Activated CD4-positive, alpha-beta T cell treated with anti-CD3 and anti-CD28 coated beads, Interleukin-2, amount 50 U/mL, for 24 hours (primary cell): ENCODE measurements around the gene CCDC39.

Experiments
- DNase-seq, 2 donors: peaks; one replicate each; pipeline ENCODE4 v3.0.0-alpha.2; 2020; ENCODE audit warnings: low read depth in 1 of 2, low spot score in 1 of 2

CCDC39 gene

DNA sequence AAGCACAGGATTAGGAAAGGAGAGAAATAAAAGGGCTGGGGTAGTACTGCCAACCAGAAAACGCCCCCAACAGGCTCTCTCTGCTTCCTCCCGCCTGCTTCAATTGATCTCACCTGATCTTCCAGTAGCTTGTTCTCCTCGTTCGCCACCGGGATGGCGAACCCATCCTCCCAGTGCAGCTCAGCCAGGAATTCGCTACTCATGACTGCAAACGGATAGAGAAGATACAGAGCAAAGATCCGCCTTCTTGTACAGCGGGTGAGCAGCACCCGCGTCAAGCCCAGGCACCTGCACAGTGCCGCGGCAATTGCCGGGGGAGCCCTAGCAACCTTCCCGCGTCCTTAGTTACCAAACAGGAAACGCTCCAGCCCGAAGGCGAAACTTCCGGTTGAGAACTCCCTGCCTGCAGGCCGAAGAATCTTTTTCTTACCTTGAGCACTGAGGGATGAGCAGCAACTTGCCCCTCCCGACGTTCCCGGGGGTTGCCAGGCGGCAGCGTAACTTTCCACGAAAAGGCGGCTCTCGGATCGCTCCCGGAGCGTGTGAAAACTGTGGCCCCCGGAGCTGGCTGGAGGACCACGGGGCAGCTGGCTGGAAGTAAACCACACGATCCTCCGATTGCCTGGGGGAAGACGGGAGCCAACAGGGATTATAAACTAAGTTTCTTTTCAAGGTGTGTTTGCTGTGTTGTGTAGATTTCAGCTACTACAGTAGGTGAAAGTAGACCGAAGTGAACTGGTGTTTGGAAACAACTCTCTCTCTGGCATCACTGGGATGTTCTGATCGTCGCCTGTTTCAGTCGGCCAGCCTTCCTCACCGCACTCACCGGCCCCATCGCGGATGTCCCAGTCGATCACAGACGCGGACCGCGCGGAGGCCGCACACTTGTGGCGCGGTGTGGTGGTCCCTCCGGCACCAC, at the start of gene CCDC39:
Gene CCDC39 (minus strand): TSS at position 312 of the 919 bp plus-strand sequence. CDS start 109 bp downstream, at position 203.
- DNase-seq: peak; percentile 33 to 73

DNA sequence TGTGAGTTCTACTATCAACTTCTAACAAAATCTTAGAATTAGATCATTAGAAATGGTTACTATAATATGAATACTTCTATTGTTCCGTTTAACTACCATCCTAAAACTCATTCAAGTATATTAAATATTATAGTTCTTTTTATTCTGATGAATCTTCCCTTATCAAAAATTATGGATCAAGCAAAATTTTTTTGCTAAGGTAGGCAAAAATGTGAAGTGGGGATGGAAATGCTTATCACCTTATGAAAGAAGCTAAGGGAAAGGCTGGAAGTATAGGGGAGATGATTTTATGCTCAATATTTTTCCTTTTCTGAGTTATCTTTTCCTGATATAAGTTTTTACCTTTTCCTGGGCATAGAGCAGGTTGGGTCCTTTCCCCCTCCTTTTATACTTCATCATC, 40.7 kb upstream of the CCDC39 start:
- no peak for DNase-seq

- no peak for DNase-seq
These were observed 28.6 kb upstream of the CCDC39 start for GRCh38 chr3:180707896-180708295.

DNA sequence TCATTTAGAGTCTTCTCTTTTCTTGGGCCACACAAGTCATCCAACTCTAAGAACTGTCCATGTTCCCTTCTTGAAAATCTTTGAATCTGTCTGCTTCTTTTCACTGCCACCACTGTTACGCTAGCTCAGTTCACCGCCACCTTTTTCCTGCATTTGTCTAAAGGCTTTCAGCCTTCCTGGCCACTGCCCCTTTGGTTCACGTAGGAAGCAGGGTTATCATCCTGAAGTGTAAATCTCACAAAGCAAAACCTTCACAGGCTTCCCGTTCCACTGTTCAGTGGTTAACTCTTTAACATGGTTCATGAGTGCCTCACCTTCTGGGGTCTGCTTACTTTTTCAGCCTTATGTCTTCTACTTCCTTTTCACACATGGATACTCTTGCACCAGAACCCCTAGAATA, 26.3 kb upstream of the CCDC39 start:
- DNase-seq: no peak

DNA sequence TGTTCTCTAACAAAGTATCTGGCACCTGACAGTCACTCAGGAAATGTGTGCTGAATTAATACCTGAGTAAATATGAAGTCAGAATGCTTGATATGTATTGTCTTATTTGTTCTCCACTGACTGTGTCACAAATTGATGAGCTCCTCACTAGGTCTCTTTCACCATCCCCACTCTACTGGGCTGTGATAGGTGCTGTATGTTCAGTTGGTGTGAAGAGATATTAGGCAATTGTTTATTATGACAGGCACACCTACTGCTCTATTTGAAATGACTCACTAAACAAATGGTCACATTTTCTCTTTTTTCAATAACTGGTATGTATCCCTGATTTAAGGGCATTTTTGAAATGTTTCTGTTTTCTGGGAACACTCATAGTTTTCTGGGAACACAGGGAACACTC, 25.2 kb upstream of the CCDC39 start:
- no peak for DNase-seq

DNA sequence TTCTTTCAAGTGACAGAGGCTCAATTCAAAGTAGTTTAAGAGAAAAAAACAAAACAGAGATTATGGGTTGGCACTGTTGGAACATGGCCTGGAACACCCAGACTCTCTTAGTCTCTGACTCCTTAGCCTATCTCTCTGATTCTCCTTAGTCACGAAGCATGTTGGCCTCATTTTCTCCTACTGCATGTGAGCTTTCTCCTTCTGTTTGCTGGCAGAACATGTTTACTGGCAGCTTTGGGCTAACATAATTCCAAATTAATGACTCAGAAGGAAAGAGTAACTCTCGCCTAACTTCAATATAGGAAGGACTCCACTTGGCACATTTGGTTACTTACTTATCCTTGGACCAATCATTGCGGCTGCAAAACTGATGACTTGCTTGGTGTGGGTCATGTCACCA, 21.7 kb upstream of the CCDC39 start:
- no peak for DNase-seq

DNA sequence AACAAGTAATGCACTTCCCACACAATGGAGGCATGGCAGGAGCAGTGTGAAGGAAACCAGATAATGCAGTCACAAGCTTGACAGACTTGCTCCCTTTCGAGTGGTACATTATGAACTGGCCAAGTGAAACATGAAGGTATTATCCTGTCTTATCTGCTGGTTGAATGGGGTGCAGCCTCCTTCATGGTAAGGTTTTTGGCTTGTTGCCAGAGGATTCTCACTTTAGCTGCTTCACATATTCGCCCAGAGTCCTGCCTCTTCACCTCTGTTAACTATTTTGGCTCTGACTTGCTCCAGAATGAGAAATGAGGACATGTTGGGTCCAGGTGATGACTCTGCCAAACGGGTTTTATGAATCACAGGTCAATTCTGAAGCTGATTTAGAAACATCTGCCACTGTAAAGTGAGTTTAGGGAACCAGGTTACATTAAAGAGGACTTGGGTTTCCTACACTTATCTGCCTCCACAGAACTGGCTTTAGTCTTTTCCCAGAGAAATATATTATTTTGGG, 19.5 kb upstream of the CCDC39 start:
- no peak for DNase-seq

DNA sequence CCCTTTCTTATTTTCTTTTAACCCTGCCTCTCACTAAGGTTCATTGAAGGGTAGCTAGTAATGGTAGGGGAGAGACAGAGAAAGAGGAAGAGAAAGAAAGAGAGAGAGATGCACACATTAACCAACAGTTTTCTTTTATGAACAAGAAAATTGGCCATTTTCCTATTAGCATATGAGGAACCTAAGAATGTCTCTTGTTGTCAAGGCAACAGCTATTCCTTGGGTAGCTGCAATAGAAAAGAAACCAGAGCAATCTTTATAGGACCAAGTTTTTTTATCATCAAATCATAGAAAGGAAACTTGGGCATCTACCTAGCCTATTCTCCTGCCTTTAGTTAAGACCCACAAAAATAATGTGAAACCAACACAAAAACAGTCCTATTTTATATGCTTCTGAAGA, 15.0 kb upstream of the CCDC39 start:
- no peak for DNase-seq

GRCh38 chr3:180693656-180694055, 14.4 kb upstream of the CCDC39 start:
- no peak for DNase-seq

GRCh38 chr3:180690061-180690460, 10.8 kb upstream of the CCDC39 start:
- no peak for DNase-seq

GRCh38 chr3:180684807-180685206, 5.5 kb upstream of the CCDC39 start:
- DNase-seq: no peak

GRCh38 chr3:180683816-180684215, 4.5 kb upstream of the CCDC39 start:
- no peak for DNase-seq

GRCh38 chr3:180680097-180680430, 775 bp upstream of the CCDC39 start:
- DNase-seq: no peak

- DNase-seq: no peak
These were observed 1.1 kb downstream of the CCDC39 start for GRCh38 chr3:180678231-180678630.

- no peak for DNase-seq
These were observed 17.8 kb downstream of the CCDC39 start for GRCh38 chr3:180661444-180661843.

- DNase-seq: no peak
These were observed 22.2 kb downstream of the CCDC39 start for GRCh38 chr3:180657094-180657493.

DNA sequence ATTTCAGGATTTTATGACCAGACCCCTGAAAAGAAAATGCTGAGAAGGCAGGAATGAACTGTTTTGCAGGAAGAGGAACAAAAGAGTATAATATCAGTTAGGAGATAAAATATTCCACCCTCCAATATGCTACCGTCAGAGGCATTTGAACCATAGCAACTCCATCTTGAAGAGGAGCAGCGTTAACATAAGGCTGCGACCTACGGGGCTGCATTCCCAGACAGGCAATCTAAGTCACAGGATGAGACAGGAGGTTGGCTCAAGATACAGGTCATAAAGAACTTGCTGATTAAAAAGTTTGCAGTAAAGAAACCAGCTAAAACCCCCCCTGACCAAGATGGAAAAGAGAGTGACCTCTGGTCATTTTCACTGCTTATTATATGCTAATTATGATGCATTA, 22.9 kb downstream of the CCDC39 start:
- no peak for DNase-seq

DNA sequence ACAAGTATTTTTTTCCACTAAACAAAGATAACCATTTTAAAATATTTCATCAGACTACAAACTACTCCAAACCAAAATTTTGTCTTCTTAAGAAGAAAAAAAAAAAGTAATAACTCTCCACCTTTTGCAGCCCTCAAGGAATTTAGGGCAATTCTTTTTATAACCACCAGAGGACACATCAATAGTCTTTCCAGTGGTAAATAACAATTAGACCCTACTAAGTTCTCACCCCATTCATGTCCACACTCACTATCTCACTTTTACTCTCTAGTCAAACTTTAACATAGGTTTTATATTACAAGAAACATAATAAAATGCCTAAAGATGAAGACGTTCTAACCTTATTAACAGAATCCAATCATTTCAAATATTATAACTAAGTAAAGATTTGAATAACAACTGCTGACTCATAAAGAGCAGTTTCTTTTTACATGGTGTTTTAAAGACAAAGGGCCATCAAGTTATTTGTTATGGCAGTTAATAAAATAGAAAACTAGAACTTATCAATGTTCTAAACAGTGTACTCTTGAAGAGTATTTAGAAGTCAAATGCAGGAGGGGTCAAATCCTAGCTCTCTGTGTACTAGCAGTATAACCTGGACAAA, 33.0 kb downstream of the CCDC39 start:
- DNase-seq: no peak

DNA sequence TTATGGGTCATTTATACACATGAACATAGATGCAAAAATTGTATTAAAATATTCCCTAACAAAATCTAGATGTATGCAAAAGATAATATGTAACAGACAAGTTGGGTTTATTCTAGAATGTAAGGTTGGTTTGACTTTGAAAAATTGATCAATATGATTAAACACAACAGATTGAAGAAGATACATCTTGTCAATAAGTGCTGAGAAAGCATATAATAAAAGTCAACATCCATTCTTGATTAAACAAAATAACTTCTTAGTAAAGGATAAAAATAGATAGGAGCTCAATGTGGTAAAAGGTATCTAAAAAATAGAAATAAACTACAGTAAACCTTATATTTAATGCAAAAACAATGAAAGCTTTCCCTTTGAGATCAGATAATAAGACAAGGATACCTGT, 38.3 kb downstream of the CCDC39 start:
- DNase-seq: no peak

DNA sequence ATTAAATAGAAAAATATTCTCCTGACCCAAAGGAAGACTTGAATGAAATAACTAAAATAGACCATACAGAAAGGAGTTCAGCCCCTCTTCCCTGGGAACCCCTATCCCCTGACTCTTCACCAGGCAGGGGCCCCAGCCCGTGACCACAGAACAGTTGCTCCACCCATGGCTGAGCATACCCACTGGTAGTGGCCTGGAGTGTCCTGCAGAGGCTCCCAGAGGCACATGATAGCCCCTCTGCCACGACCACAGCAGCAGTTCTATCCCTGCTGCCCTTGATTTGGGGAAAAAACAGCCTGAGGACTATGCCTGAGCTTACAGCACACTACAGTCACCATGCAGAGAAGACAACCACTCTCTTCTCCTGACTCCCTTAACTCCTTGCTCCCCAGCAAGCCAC, 45.6 kb downstream of the CCDC39 start:
- DNase-seq: no peak

GRCh38 chr3:180631317-180631716, 48.0 kb downstream of the CCDC39 start:
- no peak for DNase-seq

DNA sequence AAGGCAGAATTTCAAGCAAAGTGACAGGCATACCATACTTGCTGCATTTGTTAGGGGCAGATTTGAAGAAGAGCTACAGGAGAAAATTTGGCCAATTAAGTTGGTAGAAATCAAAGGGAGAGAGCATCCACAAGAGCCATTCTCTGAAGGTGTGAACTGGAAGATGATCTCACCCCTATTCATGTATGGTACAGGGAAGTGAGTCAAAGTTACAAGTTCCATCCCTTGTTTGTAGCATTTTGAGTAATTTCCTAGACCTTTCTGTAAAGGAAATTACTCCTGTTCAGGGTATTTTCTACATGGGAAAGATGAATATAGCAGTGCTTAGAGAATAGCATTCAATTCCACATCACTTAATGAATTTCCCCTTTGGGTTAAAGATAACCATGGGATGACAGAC, 48.9 kb downstream of the CCDC39 start:
- DNase-seq: no peak

DNA sequence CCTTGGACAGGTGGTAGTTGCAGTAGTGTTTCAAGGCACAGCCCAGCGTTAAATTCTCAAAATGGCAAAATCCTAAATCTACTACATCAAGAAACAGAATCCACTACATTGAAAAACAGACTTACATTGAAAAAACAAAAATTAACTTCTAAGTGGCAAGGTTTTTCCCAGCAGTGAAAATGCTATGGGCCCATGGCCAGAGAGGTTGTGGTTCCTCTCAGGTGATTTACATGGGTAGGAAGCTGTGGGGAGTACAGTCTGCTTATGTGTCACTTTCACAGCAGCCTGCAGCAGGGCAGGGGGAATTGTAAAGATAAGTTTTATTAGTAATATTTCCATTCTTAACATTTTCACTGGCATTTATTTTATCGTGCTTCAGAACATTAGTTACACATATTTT, 52.4 kb downstream of the CCDC39 start:
- DNase-seq: no peak
